Measurements from ENCODE around the gene KREMEN2. TPM values are rescaled to one million over a fixed set of nuclear protein-coding genes. Genes with fewer than 3 reads are reported as not detected.

Gene KREMEN2
- total and polyA plus RNA-seq, 9 of the 15 experiments (the other 6 are each of a cell fraction or from before 2014, with no cell fraction given), result 0.04 to 7.7 (median 1.5) TPM; not detected in 1

GRCh38 chr16:2981177-2981898 lies 17.3 kb downstream of the KREMEN2 start:
- BruUV-seq (replicated peaks), result no TSS peak
- peaks cover 44% of the 10 kb centered on the region for H3K79me2 ChIP-seq (ENCODE audit: control insufficient read depth, insufficient read depth, low read length)
- intact Hi-C loops (cut with micrococcal nuclease), result loop anchor here (2.0 to 5.0 kb wide), 3 partner anchors 54 to 109 kb away; no protein-coding TSS in a partner anchor
- H3K27me3 ChIP-seq (ENCODE audit: control insufficient read depth in 2 of 2, insufficient read depth in 2 of 2, low read length in 2 of 2), result no peaks in the 10 kb centered on the region
- H3K36me3 ChIP-seq (ENCODE audit: control insufficient read depth, insufficient read depth, low read length), result peaks cover 32% of the 10 kb centered on the region; the same call in 2 of the 3 replicates
- no peaks in the 10 kb centered on the region for H3K9me1 ChIP-seq (ENCODE audit: control insufficient read depth, insufficient read depth, low read length)
- CTCF ChIA-PET (ENCODE audit: low intra/inter-chr PET ratio), result interaction anchor here (0.6 kb wide), 1 partner anchor 1327 kb away, joined by 3 read pairs; no protein-coding TSS in a partner anchor
- ATAC-seq, result peak; percentile 59
- in situ Hi-C loops (cut with MboI), result no loop called here
- FAIRE-seq, result peak; percentile 92
- POLR2A ChIA-PET, result interaction anchor here (0.6 to 3.5 kb wide), 14 partner anchors 9 to 378 kb away, joined by 3 to 23 read pairs (median 4); partner anchors contain the start of genes FLYWCH2 and PAQR4
- peaks cover 19 to 77% of the 10 kb centered on the region in 2 experiments for H3K4me1 ChIP-seq (replicated peaks in 1 of 2; ENCODE audit: control insufficient read depth in 2 of 2, insufficient read depth in 2 of 2, low read length in 2 of 2)
- H3K4me2 ChIP-seq (ENCODE audit: insufficient read depth, low read length), result peak overlapping the region; percentile 97
- H3K9ac ChIP-seq (ENCODE audit: insufficient read depth in 1 of 2, low read depth in 2 of 2, low read length in 2 of 2), result peak overlapping the region; percentile 97 to 100
- H4K20me1 ChIP-seq (replicated peaks; ENCODE audit: control insufficient read depth, insufficient read depth, low read length), result no peaks in the 10 kb centered on the region
- peak; percentile 58 to 89 (median 76) for DNase-seq (ENCODE audit: extremely low read depth in 1 of 4, low spot score in 3 of 4)
- WGBS (ENCODE audit: insufficient coverage, low coverage, missing lambda C conversion rate), result 1% methylated on average over 31 of the region's 33 CpGs
- peak overlapping the region; percentile 99 for H3K27ac ChIP-seq (ENCODE audit: extremely low read depth, low read depth, low read length)
- peak overlapping the region; percentile 72 for H2AFZ ChIP-seq (ENCODE audit: low read depth, low read length)
- no peaks in the 10 kb centered on the region for H3K9me3 ChIP-seq (replicated peaks; ENCODE audit: control insufficient read depth, insufficient read depth, low read depth, low read length)
- peak overlapping the region; percentile 63 for H3K4me3 ChIP-seq
- TF ChIP-seq BCOR (IDR thresholded peaks at IDR 0.05) (peak; percentile 92), EGR1 (conservative IDR thresholded peaks at IDR 0.05) (peak; percentile 79), PTBP1 (IDR thresholded peaks at IDR 0.05; ENCODE audit: low read depth, low read length) (no peak), ESRRA (IDR thresholded peaks at IDR 0.05; ENCODE audit: borderline replicate concordance, low read depth) (peak; percentile 43; the same call in 1 of the 2 replicates), RFX7 (CRISPR knock-in tag; IDR thresholded peaks at IDR 0.05) (no peak), ZNF274 (IDR thresholded peaks at IDR 0.05; ENCODE audit: borderline replicate concordance, low read depth, low read length) (no peak), L3MBTL2 (IDR thresholded peaks at IDR 0.05) (peak; percentile 51; the same call in 1 of the 2 replicates), DACH1 (IDR thresholded peaks at IDR 0.05; ENCODE audit: partially characterized antibody) (peak; percentile 47), ZNF143 (CRISPR knock-in tag; IDR thresholded peaks at IDR 0.05) (peak; percentile 38; the same call in 1 of the 2 replicates), ZNF444 (CRISPR knock-in tag; IDR thresholded peaks at IDR 0.05) (peak; percentile 55; the same call in 1 of the 2 replicates), TRIM24 (IDR thresholded peaks at IDR 0.05) (peak; percentile 74 to 75), GABPA (tag; conservative IDR thresholded peaks at IDR 0.05; ENCODE audit: low read depth) (peak; percentile 84), SP1 (CRISPR knock-in tag; IDR thresholded peaks at IDR 0.05) (peak; percentile 7), U2AF1 (optimal IDR thresholded peaks at IDR 0.05; ENCODE audit: low read depth, low read length) (no peak), ZNF449 (CRISPR knock-in tag; IDR thresholded peaks at IDR 0.05) (no peak), SIN3A (IDR thresholded peaks at IDR 0.05; ENCODE audit: borderline replicate concordance in 2 of 2, control insufficient read depth in 1 of 2, low read depth in 2 of 2, low read length in 2 of 2) (peak in 1 of 2 experiments; percentile 33; a peak in 2 of 4 replicates), ZSCAN29 (IDR thresholded peaks at IDR 0.05) (0 out of 2 replicates have a peak, but pooled peaks have one; percentile 15)
- TF ChIP-seq, protein P1, sequence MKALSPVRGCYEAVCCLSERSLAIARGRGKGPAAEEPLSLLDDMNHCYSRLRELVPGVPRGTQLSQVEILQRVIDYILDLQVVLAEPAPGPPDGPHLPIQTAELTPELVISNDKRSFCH (CRISPR knock-in tag; IDR thresholded peaks at IDR 0.05), result no peak
- TF ChIP-seq, protein P1 (tag; IDR thresholded peaks at IDR 0.05), result peak; percentile 12; the same call in 1 of the 2 replicates
- TF ChIP-seq, protein P2, sequence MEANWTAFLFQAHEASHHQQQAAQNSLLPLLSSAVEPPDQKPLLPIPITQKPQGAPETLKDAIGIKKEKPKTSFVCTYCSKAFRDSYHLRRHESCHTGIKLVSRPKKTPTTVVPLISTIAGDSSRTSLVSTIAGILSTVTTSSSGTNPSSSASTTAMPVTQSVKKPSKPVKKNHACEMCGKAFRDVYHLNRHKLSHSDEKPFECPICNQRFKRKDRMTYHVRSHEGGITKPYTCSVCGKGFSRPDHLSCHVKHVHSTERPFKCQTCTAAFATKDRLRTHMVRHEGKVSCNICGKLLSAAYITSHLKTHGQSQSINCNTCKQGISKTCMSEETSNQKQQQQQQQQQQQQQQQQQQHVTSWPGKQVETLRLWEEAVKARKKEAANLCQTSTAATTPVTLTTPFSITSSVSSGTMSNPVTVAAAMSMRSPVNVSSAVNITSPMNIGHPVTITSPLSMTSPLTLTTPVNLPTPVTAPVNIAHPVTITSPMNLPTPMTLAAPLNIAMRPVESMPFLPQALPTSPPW (CRISPR knock-in tag; IDR thresholded peaks at IDR 0.05), result peak; percentile 43

All from K562 (cell line).